Vagina (tissue), 2 donors: ENCODE data around the gene KIF23. TPM values are rescaled to one million over a fixed set of nuclear protein-coding genes. Genes with fewer than 3 reads are reported as not detected.

Source experiments
- DNase-seq, 2 donors: peaks; one replicate each; pipeline ENCODE4 v3.0.0-alpha.2; 2017; ENCODE audit errors: extremely low spot score in 2 of 2
- H3K27ac ChIP-seq: fragments of 200-600 bp; sonication (generic); one replicate; pipeline ENCODE4 v1.5.1; 2019
- H3K27me3 ChIP-seq: fragments of 200-600 bp; sonication (generic); one replicate; pipeline ENCODE4 v1.5.1; 2019
- H3K36me3 ChIP-seq, 2 donors: fragments of 200-600 bp; sonication (generic); one replicate each; pipeline ENCODE4 v1.5.1; 2017 to 2019
- H3K4me1 ChIP-seq: fragments of 200-600 bp; sonication (generic); one replicate; pipeline ENCODE4 v1.5.1; 2019
- H3K4me3 ChIP-seq, 2 donors: fragments of 200-600 bp; sonication (generic); 1 replicate in 1 of 2; 2 replicates in 1 of 2; pipeline ENCODE4 v1.5.1; 2016 to 2019
- H3K9me3 ChIP-seq: fragments of 200-600 bp; sonication (generic); one replicate; pipeline ENCODE4 v1.5.1; 2019
- CTCF ChIP-seq, 3 experiments: fragments of 450-650 bp in 2 of 3; fragments of 200-600 bp in 1 of 3; sonication (generic) in 1 of 3; IDR thresholded peaks; one replicate each; pipeline ENCODE4 v1.5.1; 2017 to 2019; ENCODE audit warnings: antibody characterized with exemption in 3 of 3, mild to moderate bottlenecking in 2 of 3, moderate library complexity in 2 of 3
- POLR2A ChIP-seq, 2 donors: fragments of 450-650 bp; IDR thresholded peaks; one replicate each; pipeline ENCODE4 v1.6.1; 2017; ENCODE audit warnings: antibody characterized with exemption in 2 of 2, mild to moderate bottlenecking in 2 of 2, moderate library complexity in 2 of 2
- POLR2AphosphoS5 ChIP-seq, 2 donors: sonication (generic); formaldehyde crosslinking; IDR thresholded peaks; one replicate each; pipeline ENCODE4 v1.9.0; 2017; ENCODE audit warnings: antibody characterized with exemption in 2 of 2, mild to moderate bottlenecking in 2 of 2, low read depth in 1 of 2; ENCODE audit not compliant: insufficient read depth in 1 of 2
- intact Hi-C: fragments of 100-400 bp; cut with DNase I; formaldehyde crosslinking; loops from one replicate; pipeline ENCODE4 v1.15.1; 2023
- total RNA-seq: library from RNA; depleted of rRNA; stranded (reverse); fragments of >200 nt; gene quantifications from one replicate; pipeline ENCODE4 v1.2.3, GENCODE V29; 2016

Gene KIF23
- total RNA-seq, 1 donor from 2014 or later, result 7.4 TPM

- no peaks in the 10 kb centered on the region for H3K9me3 ChIP-seq
- no peak overlapping the region for H3K27ac ChIP-seq
- no peak overlapping the region for H3K4me3 ChIP-seq
- no peaks in the 10 kb centered on the region for H3K36me3 ChIP-seq
- no peaks in the 10 kb centered on the region for H3K4me1 ChIP-seq
- no peak for DNase-seq
- intact Hi-C loops, result no loop called here
- TF ChIP-seq CTCF (IDR thresholded peaks at IDR 0.05), result no peak
- no peak for TF ChIP-seq POLR2A (IDR thresholded peaks at IDR 0.05)
- TF ChIP-seq POLR2AphosphoS5 (IDR thresholded peaks at IDR 0.05; ENCODE audit: insufficient read depth in 1 of 2, low read depth in 1 of 2), result no peak
- no peaks in the 10 kb centered on the region for H3K27me3 ChIP-seq
Measured at GRCh38 chr15:69384626-69385598, 29.2 kb upstream of the KIF23 start.

DNA sequence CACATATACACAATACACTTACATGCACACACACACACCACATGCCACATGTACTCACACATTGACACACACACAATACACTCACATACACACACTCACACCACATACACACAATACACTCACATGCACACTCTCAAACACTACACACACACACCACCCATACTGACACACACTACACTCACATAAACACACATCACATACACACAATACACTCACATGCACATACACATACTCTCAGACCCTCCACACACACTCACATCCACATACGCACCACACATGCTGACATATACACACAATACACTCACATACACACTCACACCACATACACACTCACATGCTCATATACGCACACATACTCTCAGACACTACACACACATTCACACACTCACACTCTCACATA lies 28.3 kb upstream of the KIF23 start:
- H3K4me3 ChIP-seq, result no peak overlapping the region
- peaks cover 2% of the 10 kb centered on the region for H3K4me1 ChIP-seq
- H3K27ac ChIP-seq, result no peak overlapping the region
- H3K9me3 ChIP-seq, result no peaks in the 10 kb centered on the region
- intact Hi-C loops, result no loop called here
- TF ChIP-seq POLR2A (IDR thresholded peaks at IDR 0.05) (no peak), CTCF (IDR thresholded peaks at IDR 0.05) (no peak), POLR2AphosphoS5 (IDR thresholded peaks at IDR 0.05; ENCODE audit: insufficient read depth in 1 of 2, low read depth in 1 of 2) (no peak)
- H3K36me3 ChIP-seq, result no peaks in the 10 kb centered on the region
- DNase-seq, result no peak
- H3K27me3 ChIP-seq, result no peaks in the 10 kb centered on the region

DNA sequence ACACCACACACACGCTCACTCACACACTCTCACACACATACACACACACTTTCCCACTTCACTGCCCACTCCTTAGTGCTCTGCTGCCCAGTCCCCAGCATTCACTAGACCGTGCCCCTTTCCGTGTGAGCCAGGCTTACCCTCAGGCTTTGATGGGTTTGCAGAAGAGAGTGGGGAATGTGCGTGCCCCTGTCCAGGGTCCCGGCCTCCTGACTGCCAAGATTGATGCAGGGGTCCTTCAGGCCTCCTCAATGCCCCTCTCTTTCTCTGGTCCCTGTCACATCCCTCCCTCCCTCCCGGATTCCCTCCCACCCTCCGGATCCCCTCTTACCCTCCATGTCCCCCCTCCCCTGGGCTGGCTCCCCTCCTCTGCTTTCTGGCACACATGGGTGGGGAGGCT lies 27.9 kb upstream of the KIF23 start:
- intact Hi-C loops, result no loop called here
- Histone ChIP-seq H3K4me3 (no peak overlapping the region), H3K27ac (no peak overlapping the region), H3K4me1 (peaks cover 4% of the 10 kb centered on the region), H3K27me3 (no peaks in the 10 kb centered on the region), H3K36me3 (no peaks in the 10 kb centered on the region), H3K9me3 (no peaks in the 10 kb centered on the region)
- no peak for DNase-seq
- TF ChIP-seq POLR2A (IDR thresholded peaks at IDR 0.05) (no peak), CTCF (IDR thresholded peaks at IDR 0.05) (no peak), POLR2AphosphoS5 (IDR thresholded peaks at IDR 0.05; ENCODE audit: insufficient read depth in 1 of 2, low read depth in 1 of 2) (no peak)

DNA sequence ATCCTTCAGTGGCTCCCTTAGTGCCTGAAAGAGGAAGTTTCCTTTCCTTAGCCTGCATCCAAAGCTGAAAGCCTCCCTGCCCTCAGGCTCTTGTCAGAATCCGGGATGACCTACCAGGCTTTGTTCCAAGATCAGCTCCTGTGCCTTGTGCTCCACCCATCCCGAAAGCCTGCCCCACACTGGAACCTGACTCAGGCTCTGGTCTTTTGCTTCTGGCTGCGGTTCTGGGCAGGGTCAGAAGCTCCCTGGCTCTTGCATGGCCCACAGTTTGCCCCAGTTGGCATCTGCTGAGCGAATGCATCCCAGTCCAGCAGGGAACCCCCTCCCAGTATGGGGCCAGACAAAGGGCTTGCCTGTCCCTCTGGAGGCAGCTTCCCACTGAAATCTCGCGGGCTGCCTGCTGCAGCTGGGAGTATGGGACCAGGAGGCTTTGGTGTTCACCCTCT lies 25.9 kb upstream of the KIF23 start:
- H3K4me3 ChIP-seq, result no peak overlapping the region
- no peaks in the 10 kb centered on the region for H3K27me3 ChIP-seq
- H3K4me1 ChIP-seq, result peaks cover 4% of the 10 kb centered on the region
- no peak for DNase-seq
- TF ChIP-seq CTCF (IDR thresholded peaks at IDR 0.05) (no peak), POLR2A (IDR thresholded peaks at IDR 0.05) (no peak), POLR2AphosphoS5 (IDR thresholded peaks at IDR 0.05; ENCODE audit: insufficient read depth in 1 of 2, low read depth in 1 of 2) (no peak)
- no peaks in the 10 kb centered on the region for H3K36me3 ChIP-seq
- no peaks in the 10 kb centered on the region for H3K9me3 ChIP-seq
- H3K27ac ChIP-seq, result no peak overlapping the region
- intact Hi-C loops, result no loop called here

GRCh38 chr15:69389426-69389825 lies 24.7 kb upstream of the KIF23 start:
- Histone ChIP-seq H3K4me1 (peaks cover 11% of the 10 kb centered on the region), H3K4me3 (no peak overlapping the region)
- no peak for TF ChIP-seq CTCF (IDR thresholded peaks at IDR 0.05)
- no peak for TF ChIP-seq POLR2AphosphoS5 (IDR thresholded peaks at IDR 0.05; ENCODE audit: insufficient read depth in 1 of 2, low read depth in 1 of 2)
- TF ChIP-seq POLR2A (IDR thresholded peaks at IDR 0.05), result no peak

More at GRCh38 chr15:69389426-69389825, 24.7 kb upstream of the KIF23 start:
- H3K27me3 ChIP-seq, result no peaks in the 10 kb centered on the region
- DNase-seq, result no peak
- no peak overlapping the region for H3K27ac ChIP-seq
- H3K9me3 ChIP-seq, result no peaks in the 10 kb centered on the region
- intact Hi-C loops, result no loop called here
- H3K36me3 ChIP-seq, result no peaks in the 10 kb centered on the region
